HG03097 (cell line): ENCODE results near the gene PRLR.

Experiments
- ATAC-seq: cut with Tn5 transposase; IDR thresholded peaks from one replicate; pipeline ENCODE4 v1.9.1; 2021; ENCODE audit not compliant: unreplicated experiment, low FRiP score

The PRLR gene

GRCh38 chr5:35009657-35010056 lies 220.6 kb downstream of the PRLR start:
- ATAC-seq, result no peak

- ATAC-seq, result no peak
Observed at GRCh38 chr5:35009019-35009418, 221.3 kb downstream of the PRLR start.

GRCh38 chr5:35004771-35005170 lies 225.5 kb downstream of the PRLR start:
- no peak for ATAC-seq

- ATAC-seq, result no peak
Observed at GRCh38 chr5:35004200-35004599, 226.1 kb downstream of the PRLR start.

- peak; percentile 56 for ATAC-seq
Observed at GRCh38 chr5:35003018-35003957, 227.0 kb downstream of the PRLR start.

- ATAC-seq, result no peak
Observed at GRCh38 chr5:35002459-35002858, 227.8 kb downstream of the PRLR start.

- no peak for ATAC-seq
Observed at GRCh38 chr5:35001842-35002241, 228.4 kb downstream of the PRLR start.
